ENCODE results near the gene OSTN.
"Not testable (repeated sequence)": the region's sequence is repeated elsewhere in the genome, so short reads cannot be mapped to it uniquely, and the experiment has no call there.

Gene OSTN, protein sequence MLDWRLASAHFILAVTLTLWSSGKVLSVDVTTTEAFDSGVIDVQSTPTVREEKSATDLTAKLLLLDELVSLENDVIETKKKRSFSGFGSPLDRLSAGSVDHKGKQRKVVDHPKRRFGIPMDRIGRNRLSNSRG

DNA sequence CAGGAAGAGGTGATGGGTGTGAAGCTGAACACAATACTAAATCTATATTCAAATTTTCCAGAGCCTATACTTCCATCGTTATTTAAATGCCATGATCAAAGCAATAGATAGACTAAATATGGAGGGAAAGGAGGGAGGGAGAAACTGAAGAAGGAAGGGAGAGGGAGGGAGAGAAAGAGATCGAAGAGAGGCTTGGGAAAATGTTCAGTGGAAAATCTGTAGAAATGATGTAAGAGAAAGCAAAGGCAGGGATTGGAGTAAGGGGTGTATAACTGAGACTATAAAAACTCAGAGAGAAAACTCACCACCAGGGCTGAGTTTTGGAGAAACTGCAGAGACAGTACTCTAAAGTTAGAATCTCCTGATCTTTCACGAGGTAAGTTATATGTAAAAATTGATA, at the start of gene OSTN:
OSTN (plus strand) TSS at position 310 of the 400 bp plus-strand sequence. CDS start 13,292 bp downstream, outside the sequence.
- no peak for DNase-seq

DNA sequence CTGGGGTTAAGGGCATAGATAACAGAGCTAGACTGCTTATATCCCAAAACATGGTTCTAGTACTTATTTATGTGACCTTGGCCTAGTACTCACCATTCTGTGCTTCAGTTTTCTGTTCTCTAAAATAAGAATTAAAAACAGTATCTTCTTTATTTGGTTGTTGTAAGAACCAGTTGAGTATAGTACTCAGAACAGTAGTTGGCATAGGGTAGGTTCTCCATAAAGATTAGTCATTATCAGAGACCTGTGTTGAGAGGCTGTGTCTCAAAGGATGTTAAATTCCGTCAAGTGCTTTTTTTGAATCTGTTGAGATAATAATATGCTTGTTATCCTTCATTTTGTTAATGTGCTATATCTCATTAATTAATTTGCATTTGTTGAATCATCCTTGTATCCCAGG, 47.4 kb upstream of the OSTN start:
- DNase-seq, result no peak

DNA sequence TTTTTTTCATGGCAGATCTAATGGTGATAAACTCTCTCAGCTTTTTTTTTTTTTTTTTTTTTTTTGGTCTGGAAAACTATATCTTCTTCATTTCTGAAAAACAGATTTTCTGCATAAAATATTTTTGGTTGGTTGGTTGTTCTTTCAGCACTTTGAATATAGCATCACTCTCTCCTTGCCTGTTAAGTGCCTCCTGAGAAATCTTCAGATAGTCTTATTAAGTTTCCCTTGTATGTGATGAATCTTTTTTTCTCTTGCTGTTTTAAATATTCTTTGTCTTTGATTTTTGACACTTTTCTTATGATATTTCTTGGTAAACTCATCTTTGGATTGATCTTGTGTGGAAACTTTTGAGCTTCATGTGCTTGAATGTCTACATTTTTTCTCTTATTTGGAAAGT, 44.2 kb upstream of the OSTN start:
- DNase-seq, result no peak

DNA sequence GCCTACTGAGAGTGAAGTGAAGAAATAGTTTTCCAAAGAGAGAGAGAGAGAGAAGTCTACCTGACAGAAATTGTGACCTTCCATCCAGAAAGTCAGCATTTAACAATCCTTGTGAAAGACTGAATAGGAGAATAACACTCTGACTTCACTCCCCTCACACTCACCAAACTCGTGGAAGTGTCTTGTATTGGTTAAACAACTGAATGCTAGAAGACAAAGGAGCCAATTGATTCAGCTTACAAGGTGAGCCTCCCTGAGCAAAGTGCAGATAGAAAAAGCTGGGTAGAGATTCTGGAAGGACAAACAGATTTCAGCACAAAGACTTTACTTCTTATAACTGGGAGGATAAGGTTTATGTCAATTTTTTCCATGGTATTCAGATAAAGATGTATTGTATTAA, 40.8 kb upstream of the OSTN start:
- DNase-seq, result no peak

DNA sequence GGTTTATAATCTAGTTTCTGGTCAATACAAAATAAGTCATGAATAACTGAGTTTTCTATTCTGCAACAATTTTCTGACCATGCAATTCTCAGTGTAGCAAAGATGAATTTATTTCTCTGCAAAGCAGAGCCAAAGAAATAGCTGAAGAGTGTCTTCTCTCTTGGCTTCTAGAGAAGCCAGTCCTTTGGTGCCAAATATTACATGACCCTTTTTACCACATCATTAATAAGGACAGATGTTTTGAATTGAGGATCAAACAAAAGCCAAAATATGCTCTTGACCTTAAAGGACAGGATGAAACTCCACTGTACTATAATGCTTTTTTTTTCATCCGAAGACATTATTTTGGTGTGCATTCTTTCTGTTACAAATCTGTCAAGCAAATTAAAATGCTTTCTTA, 40.2 kb upstream of the OSTN start:
- DNase-seq, result no peak

DNA sequence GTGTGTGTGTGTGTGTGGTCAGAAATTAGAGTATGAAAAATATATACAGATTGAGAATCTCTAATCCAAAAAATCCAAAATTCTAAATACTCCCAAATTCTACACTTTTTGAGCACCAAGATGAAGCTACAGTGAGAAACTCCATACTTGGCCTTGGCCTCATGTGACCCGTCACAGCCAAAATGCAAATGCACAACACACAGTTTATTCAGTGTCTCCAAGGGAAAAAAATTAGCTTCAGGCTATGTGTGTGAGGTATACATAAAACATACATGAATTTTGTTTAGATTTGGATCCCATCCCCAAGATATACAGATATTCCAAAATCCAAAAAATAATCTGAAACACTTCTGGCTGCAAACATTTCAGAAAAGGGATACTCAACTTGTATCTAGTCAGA, 33.2 kb upstream of the OSTN start:
- DNase-seq, result peak; percentile 4 to 38

DNA sequence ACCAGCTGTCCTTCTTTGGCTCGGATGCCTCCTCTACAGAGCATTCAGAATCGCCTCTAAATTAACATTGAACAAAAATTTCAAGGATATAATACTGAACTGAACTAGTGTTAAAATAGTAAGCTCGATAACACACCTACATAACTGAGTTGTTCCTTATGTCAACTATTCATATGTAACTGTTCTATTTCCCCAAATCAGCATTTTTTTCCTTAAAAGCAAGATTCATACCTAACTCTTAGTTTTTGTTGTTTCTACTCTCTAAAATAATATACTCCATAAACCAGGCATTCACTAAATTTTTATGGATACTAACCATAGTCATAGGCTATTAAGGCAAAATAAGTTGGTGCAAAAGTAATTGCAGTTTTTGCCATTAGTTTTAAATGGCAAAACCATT, 32.7 kb upstream of the OSTN start:
- DNase-seq, result no peak

DNA sequence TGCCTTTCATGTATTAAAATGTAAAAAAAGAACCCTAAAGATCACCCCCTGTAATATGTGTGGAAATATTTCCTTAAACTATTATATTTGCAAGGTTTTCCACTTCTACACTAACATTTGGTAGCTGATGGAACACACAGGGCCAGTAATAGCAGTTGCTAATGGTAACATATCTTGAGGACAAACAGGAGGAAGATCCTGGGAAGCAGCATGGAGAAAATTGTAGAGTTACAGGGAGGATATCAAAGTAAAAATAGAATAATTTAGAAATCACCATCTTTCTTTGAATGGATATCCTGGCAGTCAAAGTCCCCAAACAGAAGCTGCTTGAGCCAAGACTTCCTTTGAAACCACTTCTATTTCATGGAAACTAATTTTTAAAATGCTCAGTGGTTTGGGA, 29.5 kb upstream of the OSTN start:
- DNase-seq, result no peak

DNA sequence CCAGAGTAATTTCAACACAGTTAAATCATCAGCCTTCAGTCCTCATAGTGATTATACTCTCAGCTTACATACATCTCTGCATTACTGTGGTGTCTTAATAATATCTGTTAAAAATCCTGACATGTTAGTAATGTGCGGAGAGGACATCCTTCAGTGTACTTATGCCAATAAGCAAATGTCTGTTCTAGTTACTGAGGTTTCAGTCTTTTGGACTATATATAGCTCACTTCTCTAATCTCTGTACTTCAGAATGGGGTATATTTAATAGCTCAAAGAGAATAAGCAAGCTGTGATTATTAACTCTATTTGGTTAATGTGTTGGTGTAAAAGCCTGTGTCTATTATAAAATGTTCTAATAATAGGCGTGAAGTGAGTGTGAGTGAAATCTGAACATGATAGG, 28.9 kb upstream of the OSTN start:
- DNase-seq, result no peak

DNA sequence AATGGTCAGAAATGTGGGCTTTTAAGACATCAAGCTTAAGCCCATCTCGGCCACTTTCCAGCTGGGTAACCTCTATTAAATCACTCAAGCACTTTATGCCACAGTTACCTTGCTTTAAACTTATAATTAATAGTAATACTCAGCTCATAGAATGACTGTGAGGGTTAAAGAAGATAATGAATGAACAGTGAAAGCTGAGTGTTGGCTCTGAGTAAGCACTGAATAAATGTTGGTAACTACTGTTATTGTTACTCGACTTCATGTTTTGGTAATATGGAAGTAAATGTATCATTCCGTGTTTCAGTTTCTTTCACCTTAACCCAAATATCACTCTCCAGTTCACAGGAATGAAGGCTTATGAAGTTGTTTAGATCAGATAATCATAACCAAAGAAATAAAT, 23.9 kb upstream of the OSTN start:
- no peak for DNase-seq

DNA sequence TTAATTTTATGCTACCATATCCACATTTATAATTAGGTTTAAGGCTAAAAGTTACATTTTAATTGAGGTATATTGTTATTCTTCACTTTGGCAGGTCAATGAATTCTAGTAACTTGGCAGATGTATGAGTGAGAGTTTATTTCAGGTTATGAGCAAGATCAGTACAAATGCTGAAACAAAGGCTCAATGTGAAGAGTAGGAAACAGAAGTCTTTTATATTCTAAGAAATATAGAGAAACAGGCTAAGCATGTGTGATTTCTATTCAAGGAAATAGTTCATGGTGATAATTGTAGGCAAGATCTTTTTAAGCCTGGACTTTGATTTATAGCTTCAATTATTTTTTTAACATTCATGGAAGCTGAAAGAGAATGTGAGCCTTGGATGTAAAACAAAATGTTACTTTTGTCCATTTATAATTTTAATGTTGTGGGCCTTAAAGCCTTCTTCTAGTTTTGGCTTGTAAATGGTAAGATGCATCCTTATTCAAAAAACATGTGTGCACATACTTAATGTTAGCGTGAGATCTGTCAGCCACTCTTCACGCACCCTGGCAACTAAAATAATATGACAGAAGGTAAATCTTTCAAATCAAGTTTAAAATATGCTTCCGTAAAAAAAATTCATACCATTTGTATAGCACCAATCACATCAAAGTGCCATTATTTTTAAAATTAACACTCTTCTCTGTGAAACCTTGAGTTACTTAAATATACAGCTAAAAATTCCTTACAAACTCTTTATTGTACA, 22.8 kb upstream of the OSTN start:
- no peak for DNase-seq

DNA sequence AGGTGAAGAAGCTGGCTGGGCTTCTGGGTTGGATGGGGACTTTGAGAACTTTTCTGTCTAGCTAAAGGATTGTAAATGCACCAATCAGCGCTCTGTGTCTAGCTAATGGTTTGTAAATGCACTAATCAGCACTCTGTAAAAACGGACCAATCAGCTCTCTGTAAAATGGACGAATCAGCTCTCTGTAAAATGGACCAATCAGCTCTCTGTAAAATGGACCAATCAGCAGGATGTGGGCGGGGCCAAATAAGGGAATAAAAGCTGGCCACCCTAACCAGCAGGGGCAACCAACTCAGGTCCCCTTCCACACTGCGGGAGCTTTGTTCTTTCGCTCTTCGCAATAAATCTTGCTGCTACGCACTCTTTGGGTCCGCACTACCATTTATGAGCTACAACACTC, 13.7 kb upstream of the OSTN start:
- DNase-seq, result not testable (repeated sequence)

DNA sequence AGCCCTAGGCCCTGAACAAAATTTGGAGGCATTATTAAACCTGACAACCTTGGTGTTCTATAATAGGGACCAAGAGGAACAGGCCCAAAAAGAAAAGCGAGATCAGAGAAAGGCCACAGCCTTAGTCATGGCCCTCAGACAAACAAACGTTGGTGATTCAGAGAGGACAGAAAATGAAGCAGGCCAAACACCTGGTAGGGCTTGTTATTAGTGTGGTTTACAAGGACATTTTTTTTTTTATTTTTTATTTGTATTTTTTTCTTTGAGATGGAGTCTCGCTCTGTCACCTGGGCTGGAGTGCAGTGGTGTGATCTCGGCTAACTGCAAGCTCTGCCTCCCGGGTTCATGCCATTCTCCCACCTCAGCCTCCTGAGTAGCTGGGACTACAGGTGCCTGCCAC, 10.8 kb upstream of the OSTN start:
- DNase-seq, result not testable (repeated sequence)

DNA sequence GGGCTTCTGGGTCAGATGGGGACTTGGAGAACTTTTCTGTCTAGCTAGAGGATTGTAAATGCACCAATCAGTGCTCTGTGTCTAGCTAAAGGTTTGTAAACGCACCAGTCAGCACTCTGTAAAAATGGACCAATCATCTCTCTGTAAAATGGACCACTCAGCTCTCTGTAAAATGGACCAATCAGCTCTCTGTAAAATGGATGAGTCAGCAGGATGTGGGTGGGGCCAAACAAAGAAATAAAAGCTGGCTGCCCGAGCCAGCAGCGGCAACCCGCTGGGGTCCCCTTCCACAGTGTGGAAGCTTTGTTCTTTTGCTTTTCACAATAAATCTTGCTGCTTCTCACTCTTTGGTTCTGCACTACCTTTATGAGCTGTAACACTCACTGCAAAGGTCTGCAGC, 6.8 kb upstream of the OSTN start:
- DNase-seq, result not testable (repeated sequence)

DNA sequence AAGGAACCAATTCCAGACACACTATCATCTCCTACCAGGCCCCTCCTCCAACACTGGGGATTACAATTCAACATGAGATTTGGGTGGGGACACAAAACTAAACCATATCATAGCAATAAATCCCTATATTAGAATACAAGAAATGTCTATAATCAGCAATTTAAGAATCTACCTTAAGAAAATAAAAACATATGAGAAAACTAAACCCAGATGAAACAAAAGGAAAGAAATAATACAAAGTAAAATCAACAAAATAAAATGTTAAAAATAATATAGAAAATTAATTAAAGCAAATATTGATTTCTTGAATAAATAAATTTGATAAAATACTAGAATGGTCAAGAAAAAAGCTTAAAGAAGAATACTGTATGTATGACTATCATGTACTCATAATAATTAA, 6.1 kb upstream of the OSTN start:
- no peak for DNase-seq

DNA sequence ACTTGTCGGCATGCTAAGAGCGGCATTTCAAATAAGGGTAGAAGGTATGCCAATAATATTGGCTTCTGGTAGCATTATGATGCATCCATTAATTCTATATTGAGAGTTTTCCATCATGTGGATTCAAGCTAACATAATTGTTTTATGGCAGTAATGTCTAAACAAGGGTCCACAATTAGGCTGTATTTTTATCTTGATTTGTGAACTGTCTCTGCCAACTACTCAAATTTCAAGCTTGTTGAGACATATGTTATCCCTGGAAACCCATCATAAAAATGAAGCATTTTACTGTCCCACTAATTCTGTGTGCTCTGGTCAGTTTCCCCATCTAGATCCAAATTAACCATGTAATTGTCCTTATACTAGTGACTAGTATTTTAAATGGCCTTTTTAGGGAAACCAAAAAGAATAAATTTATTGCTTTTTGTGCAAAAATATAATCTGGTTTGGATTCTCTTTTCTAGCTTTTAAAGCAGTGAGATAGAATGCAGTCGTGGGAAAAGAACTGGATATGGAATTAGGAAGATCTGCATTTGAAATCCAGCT, 1.2 kb upstream of the OSTN start:
- no peak for DNase-seq

DNA sequence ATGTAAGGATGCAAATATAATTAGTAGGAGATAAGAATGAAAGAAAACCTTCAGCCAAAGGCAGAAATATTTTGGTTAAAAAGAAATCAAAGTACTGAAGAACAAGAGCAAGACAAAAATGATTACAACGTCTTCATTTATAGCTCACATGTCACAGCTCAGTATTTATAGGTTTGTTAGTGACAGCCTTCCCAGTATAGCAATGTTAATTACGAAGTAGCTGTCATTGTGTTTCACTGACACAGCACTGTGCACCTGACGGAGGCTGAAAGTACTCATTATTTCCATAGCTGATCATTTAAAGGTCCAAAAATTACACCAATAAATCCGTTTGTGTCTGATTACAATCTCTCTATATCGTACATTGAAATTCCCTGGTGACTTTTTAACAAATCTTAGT, 561 bp upstream of the OSTN start:
- no peak for DNase-seq

DNA sequence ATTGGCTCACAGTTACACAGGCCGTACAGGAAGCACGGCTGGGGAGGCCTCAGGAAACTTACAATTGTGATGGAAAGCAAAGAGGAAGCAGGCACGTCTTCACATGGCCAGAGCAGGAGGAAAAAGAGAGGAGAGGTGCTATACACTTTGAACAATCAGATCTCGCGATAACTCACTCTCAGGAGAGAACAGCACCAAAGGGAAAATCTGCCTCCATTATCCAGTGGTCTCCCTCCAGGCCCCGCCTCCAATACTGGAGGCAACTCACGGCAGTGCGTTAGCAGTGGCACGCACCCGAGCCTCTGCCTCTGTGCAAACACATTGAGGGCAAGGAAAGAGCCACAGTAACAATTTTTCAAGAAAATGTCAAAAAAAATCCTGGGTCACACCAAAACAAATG, 11.0 kb downstream of the OSTN start:
- DNase-seq, result no peak

DNA sequence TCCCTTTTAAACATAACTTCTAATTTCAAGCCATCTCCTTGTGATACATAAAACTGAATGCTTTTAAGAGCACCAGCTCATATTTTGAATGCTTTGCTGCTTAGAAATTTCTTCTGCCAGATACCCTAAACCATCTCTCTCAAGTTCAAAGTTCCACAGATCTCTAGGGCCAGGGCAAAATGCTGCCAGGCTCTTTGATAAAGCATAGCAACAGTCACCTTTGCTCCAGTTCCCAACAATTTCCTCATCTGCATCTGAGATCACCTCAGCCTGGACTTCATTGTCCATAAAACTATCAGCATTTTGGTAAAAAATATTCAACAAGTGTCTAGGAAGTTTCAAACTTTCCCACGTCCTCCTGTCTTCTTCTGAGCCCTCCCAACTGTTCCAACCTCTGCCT, 17.5 kb downstream of the OSTN start:
- DNase-seq, result no peak

DNA sequence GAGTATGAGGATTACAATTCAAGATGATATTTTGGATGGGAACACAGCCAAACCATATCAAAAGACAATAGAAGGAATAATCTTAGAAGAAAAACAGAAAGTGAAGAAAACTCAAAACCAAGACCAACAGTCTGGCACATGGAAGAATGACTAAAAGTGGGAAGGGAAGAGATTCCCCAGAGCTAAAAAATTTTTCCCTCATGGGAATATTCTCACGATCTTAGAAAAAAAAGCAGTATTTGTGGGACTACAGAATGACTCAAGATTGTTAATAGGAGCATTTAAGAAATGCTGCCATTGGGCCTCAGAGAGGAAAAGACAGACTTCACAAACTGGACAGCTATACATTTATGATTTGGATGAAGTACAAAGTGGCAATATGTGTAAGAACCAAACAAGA, 18.3 kb downstream of the OSTN start:
- no peak for DNase-seq

DNA sequence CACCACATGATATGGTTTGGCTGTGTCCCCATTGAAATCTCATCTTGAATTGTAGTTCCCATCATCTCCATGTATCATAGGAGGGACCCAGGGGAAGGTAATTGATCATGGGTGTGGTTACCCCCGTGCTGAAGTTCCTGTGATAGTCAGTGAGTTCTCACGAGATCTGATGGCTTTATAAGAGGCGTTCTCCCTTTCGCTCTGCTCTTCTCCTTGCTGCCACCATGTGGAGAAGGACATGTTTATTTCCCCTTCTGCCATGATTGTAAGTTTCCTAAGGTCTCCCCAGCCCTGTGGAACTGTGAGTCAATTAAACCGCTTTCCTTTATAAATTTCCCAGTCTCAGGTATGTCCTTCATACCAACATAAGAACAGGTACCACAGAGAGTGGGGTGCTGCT, 21.9 kb downstream of the OSTN start:
- DNase-seq, result peak in 1 of 2 experiments; percentile 7

DNA sequence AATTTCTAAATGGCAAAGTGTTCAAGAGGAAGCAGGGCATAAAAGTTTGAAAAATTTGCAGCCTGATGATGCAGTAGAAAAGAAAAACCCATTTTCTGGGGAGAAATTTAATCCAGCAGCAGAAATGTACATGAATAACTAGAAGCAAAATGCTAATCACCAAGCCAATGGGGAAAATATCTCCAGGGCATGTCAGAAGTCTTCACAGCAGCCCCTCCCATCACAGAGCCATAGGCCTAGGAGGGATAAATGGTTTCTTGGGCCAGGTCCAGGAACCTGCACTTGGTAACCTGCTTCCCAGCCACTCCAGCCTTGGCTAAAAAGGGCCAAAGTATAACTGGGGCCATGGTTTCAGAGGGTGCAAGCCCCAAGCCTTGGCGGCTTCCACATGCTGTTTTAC, 22.6 kb downstream of the OSTN start:
- no peak for DNase-seq

DNA sequence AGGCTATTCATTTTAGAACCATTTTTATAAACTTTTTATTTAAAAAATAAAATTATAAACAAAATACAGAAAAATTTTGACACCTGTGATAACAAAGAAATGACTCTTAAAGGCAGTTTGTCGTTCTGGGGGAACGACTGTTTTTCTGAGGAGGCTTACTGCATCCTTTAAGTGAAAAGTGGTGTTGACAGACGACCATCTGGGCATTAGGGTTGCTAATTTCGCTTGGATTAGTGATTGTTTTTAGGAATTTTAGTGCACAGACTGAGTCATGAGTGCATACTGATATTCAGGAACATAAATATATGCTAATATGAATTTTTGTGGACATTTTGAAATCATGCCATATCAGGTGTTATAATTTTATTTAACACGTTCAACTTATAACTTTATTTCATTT, 28.5 kb downstream of the OSTN start:
- no peak for DNase-seq

DNA sequence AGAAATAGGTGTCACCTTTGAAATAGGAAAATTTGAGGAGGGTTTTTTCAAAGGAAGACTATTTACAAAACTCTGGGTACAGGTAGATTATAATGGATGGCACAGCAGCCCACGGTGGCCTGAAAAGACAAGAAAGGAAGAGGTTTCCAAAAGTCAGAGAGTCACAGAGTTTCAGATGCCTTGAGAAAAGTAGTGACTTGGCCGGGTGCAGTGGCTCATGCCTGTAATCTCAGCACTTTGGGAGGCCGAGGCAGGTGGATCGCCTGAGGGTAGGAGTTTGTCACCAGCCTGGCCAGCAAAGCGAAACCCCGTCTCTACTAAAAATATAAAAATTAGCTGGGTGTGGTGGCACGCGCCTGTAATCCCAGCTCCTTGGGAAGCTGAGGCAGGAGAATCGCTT, 35.2 kb downstream of the OSTN start:
- no peak for DNase-seq
